ENCODE results near the gene TMEM59L. TPM values are rescaled to one million over a fixed set of nuclear protein-coding genes. Genes with fewer than 3 reads are reported as not detected.

The TMEM59L gene
- total and polyA plus RNA-seq, 2 donors (not counting 1 experiment from before 2014, with no cell fraction given), result 0.14 to 0.33 TPM

DNA sequence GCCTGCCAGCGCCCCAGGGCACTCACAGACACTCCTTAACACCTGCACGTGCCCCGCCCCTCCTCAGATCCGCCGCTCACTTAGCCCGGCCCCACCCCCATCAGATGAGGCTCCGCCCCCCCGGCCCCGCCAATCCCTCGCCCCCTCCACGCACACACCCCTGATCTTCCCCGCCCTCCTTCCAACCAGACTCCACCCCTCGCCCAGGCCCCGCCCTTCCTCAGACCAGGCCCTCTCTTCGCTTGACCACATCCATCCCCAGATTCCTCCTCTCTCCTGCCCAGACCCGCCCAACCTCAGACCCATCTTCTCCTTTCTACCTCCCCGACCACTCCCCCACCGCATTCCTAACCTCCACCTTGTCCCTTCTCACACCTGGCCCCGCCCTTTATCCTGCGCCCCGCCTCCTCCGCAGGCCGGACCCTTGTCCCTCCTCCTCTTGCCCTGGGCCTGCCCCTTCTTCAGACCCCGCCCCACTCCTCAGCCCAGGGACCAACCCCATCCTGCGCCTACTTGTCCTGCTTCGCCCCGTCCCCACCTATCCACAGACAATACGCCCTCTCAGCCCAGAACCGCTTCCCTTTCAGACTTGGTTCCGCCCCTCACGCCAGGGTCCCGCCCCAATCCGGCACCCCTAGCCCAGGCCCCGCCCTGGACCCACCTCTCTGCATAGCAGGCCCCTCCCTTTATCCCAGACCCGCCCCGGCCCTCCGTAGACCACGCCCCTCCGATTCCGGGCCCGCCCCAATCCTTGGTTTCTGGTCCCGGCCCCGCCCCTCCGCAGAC, 23.7 kb downstream of the TMEM59L start:
- no peak for TF ChIP-seq EZH2 (IDR thresholded peaks at IDR 0.05; ENCODE audit: low read length, missing control alignments)
- TF ChIP-seq CTCF (conservative IDR thresholded peaks at IDR 0.05 in 1 of 2, IDR thresholded peaks at IDR 0.05 in 1 of 2; ENCODE audit: low read depth in 1 of 2, low read length in 2 of 2), result no peak
- Histone ChIP-seq H3K9ac (ENCODE audit: insufficient read depth, low read length) (peak overlapping the region; percentile 7), H3K27ac (ENCODE audit: insufficient read depth, low read length) (no peak overlapping the region), H3K4me3 (replicated peaks in 1 of 4; ENCODE audit: control extremely low read depth in 1 of 4, insufficient read depth in 1 of 4, low read depth in 3 of 4, low read length in 4 of 4) (peak overlapping the region; percentile 48 to 93 (median 57)), H2AFZ (ENCODE audit: low read length) (peak overlapping the region; percentile 89), H3K4me2 (ENCODE audit: extremely low read depth, insufficient read depth, low read length) (peak overlapping the region; percentile 87), H3K79me2 (ENCODE audit: control insufficient read depth, insufficient read depth, low read length) (no peaks in the 10 kb centered on the region), H3K9me3 (ENCODE audit: control insufficient read depth, insufficient read depth, low read depth, low read length) (no peaks in the 10 kb centered on the region), H4K20me1 (ENCODE audit: control insufficient read depth, extremely low read depth, insufficient read depth, low read length) (no peaks in the 10 kb centered on the region), H3K36me3 (ENCODE audit: control insufficient read depth, insufficient read depth, low read length) (no peaks in the 10 kb centered on the region), H3K4me1 (ENCODE audit: control insufficient read depth, extremely low read depth, insufficient read depth, low read length) (peaks cover 6% of the 10 kb centered on the region), H3K27me3 (ENCODE audit: control insufficient read depth, insufficient read depth, low read length) (no peaks in the 10 kb centered on the region)
- DNase-seq (ENCODE audit: low read depth in 2 of 2), result peak; percentile 94 to 96

GRCh38 chr19:18636969-18637629, 24.4 kb downstream of the TMEM59L start, which contains the start of gene KLHL26:
TSS of gene KLHL26 (plus strand) at chr19:18637028. CDS start at chr19:18637055, 27 bp downstream.
- Histone ChIP-seq H3K9me3 (ENCODE audit: control insufficient read depth, insufficient read depth, low read depth, low read length) (no peaks in the 10 kb centered on the region), H2AFZ (ENCODE audit: low read length) (peak within 1 kb of the TSS; percentile 89), H3K79me2 (ENCODE audit: control insufficient read depth, insufficient read depth, low read length) (no peaks in the 10 kb centered on the region), H3K9ac (ENCODE audit: insufficient read depth, low read length) (peak within 1 kb of the TSS; percentile 84), H3K4me2 (ENCODE audit: extremely low read depth, insufficient read depth, low read length) (peak within 1 kb of the TSS; percentile 87), H4K20me1 (ENCODE audit: control insufficient read depth, extremely low read depth, insufficient read depth, low read length) (no peaks in the 10 kb centered on the region), H3K4me3 (replicated peaks in 1 of 4; ENCODE audit: control extremely low read depth in 1 of 4, insufficient read depth in 1 of 4, low read depth in 3 of 4, low read length in 4 of 4) (peak within 1 kb of the TSS; percentile 68 to 93 (median 90)), H3K27me3 (ENCODE audit: control insufficient read depth, insufficient read depth, low read length) (no peaks in the 10 kb centered on the region), H3K27ac (ENCODE audit: insufficient read depth, low read length) (peak within 1 kb of the TSS; percentile 74), H3K4me1 (ENCODE audit: control insufficient read depth, extremely low read depth, insufficient read depth, low read length) (peaks cover 6% of the 10 kb centered on the region), H3K36me3 (ENCODE audit: control insufficient read depth, insufficient read depth, low read length) (no peaks in the 10 kb centered on the region)
- DNase-seq (ENCODE audit: low read depth in 2 of 2), result no peak
- no peak for TF ChIP-seq CTCF (conservative IDR thresholded peaks at IDR 0.05 in 1 of 2, IDR thresholded peaks at IDR 0.05 in 1 of 2; ENCODE audit: low read depth in 1 of 2, low read length in 2 of 2)
- no peak for TF ChIP-seq EZH2 (IDR thresholded peaks at IDR 0.05; ENCODE audit: low read length, missing control alignments)

Measured in fibroblast of lung (primary cell).